NCI-H510A treated with DMSO at 0.1 percent for 48 hours (cell line): ENCODE measurements around the gene SYNPR.

Source experiments
- DNase-seq: peaks from one replicate; lab custom pipeline; 2025; lab: John Stamatoyannopoulos, UW

Gene SYNPR

DNA sequence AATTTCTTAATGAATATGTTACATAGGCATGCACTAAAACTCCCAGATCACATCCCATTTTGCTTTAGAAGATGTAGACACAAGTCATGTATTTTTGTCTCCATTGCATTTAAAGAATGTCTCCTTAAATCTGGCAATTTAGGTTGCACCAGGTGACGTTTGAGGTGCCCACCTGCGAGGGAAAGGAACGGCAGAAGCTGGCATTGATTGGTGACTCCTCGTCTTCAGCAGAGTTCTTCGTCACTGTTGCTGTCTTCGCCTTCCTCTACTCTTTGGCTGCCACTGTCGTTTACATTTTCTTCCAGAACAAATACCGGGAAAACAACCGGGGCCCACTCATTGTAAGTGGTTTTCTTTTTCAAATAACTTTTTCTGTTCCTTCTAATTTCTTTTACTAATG lies 278.3 kb downstream of the SYNPR start:
- no peak for DNase-seq

DNA sequence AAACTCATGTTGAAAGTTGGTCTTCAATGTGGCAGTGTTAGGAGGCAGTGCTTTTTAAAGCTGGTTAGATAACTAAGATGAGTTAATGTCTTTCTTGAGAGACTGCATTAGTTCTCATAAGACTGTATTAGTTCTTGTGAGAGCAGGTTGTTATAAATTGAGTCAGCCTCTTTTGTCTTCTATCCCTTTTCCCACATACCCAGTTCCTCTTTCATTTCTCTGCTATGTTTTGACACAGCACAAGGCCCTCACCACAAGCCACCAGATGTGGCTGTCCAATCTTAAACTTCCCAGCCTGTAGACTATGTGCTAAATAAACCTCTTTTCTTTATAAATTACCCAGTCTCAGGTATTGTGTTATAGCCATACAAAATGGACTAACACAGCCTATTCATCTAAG lies 279.8 kb downstream of the SYNPR start:
- DNase-seq, result no peak

DNA sequence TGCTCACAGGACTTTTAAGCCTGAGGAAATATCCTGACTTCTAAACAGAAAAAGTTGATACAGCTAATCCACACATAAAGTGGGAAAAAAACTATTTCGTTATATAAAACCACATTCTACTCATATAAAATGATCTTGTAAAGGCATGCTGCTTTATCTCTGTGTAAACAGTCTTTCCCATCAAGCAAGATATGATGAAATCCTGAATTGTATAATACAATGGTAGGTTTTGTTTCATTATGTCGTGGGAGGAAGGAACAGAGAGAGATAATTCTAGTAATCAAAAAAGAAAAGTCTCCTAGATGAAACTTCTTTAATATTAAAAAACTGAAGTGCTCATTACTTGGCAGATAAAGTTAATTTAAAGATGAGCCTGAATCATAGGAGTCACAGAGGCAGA lies 281.8 kb downstream of the SYNPR start:
- no peak for DNase-seq

DNA sequence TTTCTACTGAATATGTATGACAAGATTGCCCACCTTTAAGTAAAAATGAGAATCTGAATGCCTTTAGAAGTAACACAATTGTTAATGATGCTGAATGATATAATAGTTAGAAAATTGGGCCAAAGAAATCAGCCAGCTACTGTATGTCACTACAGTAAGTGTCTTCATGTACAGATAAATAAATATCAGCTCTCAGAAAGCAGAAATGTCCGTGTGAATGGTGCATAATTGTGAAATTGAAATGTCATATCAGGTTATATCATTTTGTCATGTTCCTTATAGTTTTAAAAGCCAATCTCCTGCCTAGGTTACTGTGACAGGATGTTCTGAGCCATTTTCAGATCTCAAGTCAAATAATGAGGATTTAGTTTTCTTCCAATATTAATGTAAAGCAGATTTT lies 283.8 kb downstream of the SYNPR start:
- no peak for DNase-seq

DNA sequence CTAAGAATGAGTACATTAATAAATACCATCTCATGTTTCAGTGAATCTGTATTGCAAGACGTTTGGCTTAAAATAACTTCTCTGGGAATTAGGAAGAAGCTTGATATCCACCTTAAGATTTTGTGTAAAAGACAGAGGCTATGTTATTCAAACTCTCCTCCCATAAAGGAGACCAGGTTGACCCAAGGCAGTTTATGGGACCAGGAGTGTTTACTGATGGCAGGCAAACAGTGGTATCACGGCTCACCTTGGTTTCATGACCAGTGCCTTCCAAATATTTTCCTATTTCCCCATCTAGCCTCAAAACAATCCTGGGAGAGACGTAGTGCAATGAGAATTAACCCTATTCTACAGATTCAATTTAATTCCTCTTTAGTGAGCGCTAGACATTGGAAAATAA lies 284.2 kb downstream of the SYNPR start:
- DNase-seq, result no peak

DNA sequence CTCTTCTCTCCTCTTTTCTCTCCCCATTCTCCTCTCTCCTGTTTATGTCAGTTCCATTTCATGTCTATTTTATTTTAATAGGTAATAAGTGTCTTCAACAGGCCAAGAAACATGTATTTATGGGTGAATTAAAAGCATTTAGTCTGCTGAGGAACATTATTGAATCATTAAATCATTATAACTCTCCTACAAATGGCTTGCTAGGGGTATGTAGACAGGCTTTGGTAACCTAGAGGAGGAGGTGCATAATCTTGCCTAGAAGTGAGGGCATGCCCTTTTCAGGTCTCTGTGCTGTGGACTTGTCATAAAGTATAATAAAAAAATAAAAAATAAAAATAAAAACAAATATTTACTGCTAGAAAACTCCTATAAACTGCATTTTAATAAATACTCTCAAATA lies 285.5 kb downstream of the SYNPR start:
- DNase-seq, result no peak

DNA sequence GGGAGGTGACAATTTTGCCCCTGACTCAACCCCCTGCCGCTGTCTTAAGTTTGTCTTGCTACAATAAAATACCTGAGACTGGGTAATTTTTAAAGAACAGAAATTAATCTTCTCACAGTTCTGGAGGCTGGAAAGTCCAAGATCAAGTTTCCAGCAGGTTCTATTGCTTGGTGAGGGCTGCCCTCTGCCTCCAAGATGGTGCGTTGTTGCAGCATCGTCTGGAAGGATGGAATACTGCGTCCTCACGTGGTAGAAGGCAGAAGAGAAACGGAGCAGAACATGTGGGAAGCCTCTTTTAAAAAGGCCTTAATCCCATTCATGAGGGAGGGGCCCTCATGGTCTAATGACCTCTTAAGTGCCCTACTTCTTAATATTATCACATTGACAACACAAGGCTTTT lies 287.1 kb downstream of the SYNPR start:
- no peak for DNase-seq

DNA sequence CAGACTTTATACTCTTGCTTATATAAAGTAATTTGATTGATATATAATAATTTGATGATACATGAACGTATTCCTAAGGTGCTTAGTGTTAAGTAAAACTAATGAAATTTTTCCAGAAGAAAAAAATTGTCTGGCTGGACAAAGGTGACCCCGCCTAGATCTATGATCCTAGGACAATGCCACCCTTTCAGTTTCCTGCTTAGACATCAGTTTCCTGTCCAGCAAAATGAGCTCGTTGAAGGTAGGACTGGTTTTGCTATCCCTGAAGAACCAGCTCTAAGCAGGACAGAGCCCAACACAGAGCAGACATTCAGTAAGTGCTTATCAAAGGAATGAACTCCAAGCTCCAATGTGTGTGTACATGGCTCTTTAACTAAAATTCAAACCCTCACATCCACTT lies 293.6 kb downstream of the SYNPR start:
- no peak for DNase-seq

DNA sequence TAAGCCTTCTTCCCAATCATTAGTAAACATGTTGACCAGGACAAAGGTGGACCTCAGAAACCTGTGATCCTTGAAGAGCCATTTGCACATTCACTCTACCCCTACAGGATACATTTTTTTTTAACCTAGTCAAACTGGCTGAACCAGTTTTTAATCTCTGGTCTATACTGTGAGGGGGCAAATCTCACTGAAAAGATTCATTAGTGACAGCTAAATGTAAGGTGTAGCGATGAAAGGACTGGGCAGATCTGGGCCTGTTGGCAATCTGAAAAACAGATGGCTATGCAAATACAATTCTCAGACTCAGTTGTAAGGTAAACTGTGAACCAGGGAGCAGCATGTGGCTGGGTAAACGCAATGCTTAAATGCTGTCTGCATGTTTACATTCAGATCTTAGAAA lies 298.7 kb downstream of the SYNPR start:
- peak; percentile 93 for DNase-seq

DNA sequence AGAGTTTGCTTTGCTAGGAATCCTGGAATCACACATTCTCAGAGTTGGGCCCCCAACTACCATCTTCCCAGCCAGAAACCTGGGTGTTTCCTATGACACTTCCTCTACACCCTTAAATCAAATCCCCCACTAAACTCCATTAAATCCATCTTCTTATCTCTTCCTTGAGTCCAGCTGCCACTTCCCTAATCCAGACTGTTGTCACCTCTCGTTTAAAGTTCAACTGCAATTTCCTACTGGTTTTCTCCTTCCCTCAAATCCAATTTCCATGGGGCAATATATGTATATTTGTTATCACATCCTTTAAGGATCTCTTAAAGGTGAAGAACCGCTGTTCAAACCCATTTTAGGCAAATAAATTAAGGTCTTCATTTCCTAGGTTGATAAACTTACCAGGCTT lies 300.8 kb downstream of the SYNPR start:
- no peak for DNase-seq

DNA sequence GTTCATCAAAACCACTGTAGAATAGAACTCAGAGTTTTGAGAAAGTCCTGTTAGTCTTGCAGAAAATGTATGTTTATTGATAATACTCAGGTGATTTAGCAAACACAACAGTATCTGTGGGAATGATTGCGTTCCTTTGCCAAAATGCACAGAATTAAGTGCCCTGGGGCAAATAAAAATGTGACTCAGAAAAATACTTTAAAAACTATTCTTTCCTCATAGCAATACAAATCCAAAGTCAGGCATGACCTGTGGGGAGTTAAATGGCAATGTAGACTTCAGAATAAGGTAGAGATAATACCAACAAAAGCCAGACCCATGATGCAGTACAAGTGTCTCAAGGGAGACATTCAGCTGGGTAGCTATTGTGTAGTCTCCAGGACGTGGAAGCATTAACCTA lies 302.0 kb downstream of the SYNPR start:
- no peak for DNase-seq

DNA sequence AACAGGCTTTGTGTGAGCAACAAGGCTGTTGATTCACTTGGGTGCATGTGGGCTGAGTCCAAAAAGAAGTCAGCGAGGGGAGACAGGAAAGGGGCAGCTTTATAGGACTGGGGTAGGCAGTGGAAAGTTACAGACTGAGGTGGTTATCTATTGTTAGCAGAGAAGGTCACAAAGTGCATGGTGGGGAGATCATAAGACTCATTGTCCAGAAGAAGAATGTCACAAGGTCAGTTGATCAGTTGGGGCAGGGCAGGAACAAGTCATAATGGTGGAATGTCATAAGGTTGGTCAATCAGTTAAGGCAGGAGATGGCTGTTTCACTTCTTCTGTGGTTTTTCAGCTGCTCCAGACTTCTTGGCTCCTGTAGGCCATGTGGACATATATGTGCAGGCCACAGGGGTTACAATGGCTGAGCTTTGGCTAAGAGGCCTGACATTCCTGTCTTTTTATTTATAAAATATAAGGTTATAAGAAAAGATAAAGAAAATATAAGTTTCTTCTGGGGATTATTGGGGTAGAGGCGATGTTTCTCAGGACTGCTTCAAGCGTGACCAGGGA lies 304.9 kb downstream of the SYNPR start:
- no peak for DNase-seq

DNA sequence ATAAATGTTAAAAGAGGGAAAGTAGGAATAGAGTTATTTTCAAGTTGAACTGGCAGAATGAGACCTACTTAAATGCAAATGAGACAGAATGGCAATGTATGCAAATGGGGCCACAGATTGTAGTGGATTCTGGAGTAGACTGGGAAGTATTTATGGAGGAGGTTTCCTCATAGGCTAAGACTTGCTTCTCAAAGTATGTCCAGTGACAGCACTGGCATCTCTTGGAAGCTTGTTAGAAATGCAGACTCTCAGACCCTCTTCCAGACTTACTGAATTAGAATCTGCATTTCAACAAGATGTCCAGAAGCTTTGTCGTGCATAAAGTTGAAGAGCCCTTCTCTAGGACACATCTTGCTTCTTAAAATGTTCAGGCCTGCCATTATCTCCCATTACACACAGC lies 306.6 kb downstream of the SYNPR start:
- DNase-seq, result no peak

DNA sequence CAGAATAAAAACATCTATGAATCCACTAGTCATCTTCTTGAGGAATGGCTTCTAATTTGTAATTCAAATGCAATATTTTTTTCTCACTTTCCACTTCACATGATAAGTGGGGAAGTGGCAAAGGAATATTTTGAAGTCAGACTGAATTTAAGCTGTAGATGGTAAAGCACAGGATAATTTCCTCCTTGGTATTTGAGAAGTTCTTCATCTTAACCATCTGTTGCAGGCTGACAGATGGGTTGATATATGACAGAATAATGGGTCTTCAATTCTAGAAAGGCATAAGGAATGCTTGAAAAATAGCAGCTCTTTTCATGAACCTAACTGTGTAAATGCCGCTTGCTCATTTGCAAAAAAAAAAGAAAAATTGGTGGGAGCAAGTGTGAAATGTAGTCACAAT lies 307.8 kb downstream of the SYNPR start:
- DNase-seq, result no peak

DNA sequence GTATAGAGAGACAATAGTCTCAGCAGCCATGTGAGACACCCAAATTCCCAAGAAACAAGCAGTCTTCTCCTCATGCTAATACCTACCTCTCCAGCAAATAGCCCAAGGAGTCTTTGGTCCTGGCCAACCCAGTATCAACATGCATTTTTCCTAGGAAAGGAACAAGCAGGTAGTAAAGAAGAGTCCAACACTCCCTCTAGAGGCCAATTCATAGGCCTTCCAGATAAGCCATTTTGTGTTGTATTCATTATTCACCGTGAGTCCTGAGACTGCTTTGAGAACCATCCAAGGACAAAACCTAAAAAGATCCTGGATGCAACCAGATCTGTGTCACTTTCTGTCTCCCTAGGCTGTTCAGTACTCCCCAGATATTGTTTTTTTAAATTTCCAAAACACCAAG lies 310.8 kb downstream of the SYNPR start:
- DNase-seq, result no peak

DNA sequence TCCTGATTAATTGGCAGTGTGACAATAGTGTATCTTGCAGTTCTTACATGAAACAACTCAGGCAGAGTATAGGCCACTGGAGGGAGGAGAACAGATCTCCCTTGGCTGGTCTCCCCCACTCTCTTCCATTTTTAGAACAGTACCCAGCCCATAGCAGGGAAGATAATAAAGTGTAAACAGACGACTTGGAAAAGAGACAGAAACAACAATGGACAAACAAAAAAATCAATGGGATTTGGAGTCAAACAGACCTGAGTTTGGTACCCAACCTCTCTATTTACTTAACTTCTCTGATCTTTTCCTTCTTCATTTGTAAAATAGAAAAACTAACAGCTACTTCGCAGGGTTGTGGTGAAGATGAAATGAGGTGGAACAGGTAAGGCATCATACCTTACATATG lies 315.7 kb downstream of the SYNPR start:
- DNase-seq, result no peak

DNA sequence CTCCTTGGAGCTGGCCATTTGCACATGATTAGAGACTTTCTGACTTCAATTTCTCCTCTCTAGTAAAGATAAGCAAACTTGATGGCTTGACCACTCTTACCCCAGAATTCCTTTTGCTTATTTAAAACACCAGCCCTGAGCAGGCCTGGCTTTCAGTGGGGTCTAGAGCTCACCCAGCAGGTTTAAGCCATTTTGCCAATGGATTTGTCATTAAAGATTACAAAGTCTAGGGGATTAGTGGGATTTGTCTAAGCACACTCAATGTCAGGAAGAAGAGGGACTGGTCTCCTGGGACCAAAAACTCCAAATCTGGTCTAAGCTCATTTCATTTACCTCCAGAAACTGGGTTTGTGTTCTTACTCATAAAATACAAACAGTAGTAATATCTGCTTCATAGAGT lies 317.1 kb downstream of the SYNPR start:
- no peak for DNase-seq

DNA sequence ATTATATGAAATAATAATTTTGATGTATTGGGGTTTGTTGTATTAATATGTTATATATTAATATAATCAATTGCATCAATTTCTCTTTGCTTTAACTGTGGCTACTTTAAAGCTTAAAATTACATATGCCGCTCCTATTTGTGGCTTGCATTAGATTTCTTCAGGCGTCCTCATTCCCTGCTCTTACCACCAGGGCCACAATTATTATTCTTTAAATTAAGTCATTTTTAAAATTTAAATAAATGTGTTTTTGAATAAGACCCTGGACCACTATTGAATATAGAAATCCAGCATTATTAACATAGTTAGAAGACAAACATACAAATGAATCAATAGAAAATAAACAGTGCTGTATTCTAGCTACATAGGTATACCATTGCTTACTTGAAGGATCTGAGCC lies 318.9 kb downstream of the SYNPR start:
- no peak for DNase-seq

DNA sequence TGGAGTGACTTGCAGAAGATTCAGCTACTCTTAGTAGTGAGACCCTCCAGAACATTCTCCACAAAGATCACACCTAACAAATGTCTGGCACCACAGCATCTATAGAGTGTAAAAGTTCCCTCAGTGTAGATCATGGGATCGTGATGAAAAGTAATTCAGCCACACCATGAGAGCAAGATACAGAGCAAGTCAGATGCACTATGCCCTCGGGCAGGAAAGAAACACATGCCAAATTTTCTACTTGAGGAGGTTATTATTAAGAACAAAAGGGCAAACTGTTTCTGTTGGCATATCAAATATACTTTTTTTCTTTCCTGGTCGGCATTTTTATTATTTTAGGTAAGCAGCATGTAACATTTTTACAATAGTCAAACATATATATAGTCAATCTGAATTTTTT lies 329.6 kb downstream of the SYNPR start:
- DNase-seq, result no peak

DNA sequence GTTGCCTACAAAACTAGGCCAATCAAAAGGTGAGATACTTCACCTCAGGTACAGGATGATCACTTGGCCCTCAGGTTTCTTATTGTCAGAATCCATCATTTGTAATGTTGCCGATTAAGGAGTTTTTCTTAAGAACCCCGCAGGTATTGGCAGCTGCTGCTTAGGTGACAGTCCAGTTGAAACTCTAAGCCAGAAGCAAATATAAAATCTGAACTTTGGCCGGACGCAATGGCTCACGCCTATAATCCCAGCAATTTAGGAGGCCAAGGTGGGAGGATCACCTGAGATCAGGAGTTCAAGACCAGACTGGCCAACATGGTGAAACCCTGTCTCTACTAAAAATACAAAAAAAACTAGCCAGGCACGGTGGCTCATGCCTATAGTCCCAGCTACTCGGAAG lies 331.3 kb downstream of the SYNPR start:
- DNase-seq, result no peak

DNA sequence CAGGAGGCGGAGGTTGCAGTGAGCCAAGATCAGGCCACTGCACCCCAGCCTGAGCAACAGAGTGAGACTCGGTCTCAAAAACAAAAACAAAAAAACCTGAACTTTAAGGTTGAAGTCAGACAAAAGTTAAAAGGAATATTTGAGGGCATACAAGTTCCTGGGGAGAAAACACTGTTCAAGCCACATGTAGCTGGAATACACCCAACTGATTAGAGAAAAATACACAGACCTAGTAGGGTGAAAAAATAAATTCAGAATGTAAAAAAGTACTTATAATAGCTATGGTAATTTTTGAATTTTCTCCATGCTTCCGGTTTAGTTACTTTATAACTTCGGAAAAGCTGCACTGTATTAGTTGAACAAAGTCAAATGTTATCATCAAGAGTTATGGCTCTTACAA lies 331.7 kb downstream of the SYNPR start:
- DNase-seq, result no peak

DNA sequence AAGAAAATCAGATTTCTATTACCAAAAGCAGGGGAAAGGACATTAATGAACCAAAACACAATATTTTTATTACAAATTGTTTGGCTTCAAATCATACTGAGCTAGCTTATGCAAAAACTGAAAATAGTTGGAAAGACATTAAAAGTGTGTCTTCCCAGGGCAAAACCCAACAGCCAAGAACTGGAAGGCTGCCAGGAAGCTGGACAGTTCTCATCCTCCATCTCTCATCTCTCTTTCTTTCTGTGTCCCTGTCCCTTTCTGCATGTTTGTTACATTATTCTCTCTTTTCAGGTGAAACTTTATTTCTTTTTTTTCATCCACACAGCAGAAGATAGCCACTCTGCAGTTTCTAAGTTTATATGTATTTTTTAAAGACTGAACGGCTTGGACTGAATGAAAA lies 333.3 kb downstream of the SYNPR start:
- no peak for DNase-seq

DNA sequence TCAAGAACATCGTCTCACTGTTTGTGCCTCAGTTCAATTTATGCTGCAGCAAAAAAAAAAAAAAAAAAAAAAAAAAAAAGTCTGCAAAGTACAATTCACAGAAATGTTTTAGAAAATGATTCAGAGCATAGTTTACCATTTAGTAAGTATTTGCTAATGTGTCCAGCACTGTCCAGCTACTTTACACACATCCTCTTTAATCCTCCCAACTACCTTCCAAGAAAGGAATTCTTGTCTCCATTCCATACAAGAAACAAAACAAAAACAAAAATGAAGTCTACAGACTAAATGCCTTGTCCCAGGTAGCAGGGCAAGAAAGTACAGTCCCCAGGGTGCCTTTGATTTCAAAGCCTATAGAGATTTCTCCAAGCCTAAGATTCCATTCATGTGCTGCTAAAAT lies 335.5 kb downstream of the SYNPR start:
- no peak for DNase-seq

DNA sequence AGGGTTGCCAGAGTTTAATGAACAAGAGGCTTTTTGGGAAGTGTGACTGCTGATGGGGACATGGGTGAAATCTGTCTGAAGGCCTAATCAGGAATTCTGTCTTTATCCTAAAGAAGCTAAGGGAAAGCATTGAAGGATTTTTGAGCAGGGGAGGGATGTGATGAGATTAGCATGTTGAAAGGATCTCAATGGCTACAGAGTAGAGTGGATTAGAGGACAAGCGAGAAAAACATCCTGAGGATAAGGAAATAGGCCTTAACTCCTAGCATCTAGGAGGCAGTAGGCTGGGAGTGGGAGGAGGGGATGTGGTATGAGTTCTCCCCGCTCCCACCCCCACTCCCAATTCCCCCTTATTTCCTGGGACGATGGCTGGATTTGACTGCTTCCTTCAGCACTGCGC lies 339.3 kb downstream of the SYNPR start:
- no peak for DNase-seq

DNA sequence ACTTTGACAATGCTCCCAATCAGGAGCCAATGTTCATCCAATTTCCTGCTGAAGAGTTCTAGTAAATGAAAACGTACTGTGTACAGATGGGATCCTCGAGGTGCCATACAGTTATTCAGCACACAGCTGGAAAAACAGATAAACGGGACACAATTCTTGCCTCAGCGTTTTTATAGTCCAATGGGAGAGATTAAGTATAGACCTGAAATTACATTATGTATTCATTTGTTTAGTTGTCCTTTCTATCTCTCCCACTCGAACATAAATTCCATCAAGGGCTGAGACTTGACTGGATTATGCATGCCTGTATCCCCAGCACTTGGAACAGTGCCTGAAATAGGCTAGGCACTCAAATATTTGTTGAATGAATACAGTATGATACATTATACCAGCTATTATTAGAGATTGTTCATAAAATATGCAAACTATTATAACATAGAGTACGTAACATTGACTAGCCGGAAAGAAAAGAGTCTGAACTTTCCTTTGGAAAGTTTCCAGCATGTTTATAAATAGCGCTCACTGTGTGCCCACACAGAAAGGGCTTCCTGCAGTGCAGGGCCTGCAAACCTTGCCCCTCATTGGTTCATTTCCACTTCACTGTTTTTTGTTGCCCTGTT lies 346.9 kb downstream of the SYNPR start:
- DNase-seq, result peak; percentile 46
